Karpas-422 (cell line): Measurements from ENCODE around the gene TCF20. TPM values are rescaled to one million over a fixed set of nuclear protein-coding genes. Genes with fewer than 3 reads are reported as not detected.

Experiments
- DNase-seq: peaks from one replicate; pipeline ENCODE4 v3.0.0-alpha.2; 2015
- H2AFZ ChIP-seq: fragments of 200-600 bp; sonication (generic); 2 replicates; pipeline ENCODE4 v1.6.1; 2014; ENCODE audit warnings: antibody characterized with exemption, low read length, mixed read lengths
- H3K27ac ChIP-seq: fragments of 200-600 bp; sonication (generic); 2 replicates; pipeline ENCODE4 v1.5.1; 2014; ENCODE audit warnings: mild to moderate bottlenecking, low read length, moderate library complexity
- H3K27me3 ChIP-seq: fragments of 200-600 bp; sonication (generic); 2 replicates; pipeline ENCODE4 v1.6.1; 2014; ENCODE audit warnings: low read length, mixed read lengths
- H3K36me3 ChIP-seq: fragments of 200-600 bp; sonication (generic); 2 replicates; pipeline ENCODE4 v1.6.1; 2014; ENCODE audit warnings: low read length, mixed read lengths; ENCODE audit not compliant: insufficient read depth
- H3K4me1 ChIP-seq: fragments of 200-600 bp; sonication (generic); 2 replicates; pipeline ENCODE4 v1.6.1; 2014; ENCODE audit warnings: mild to moderate bottlenecking, low read length, mixed read lengths
- H3K4me2 ChIP-seq: fragments of 200-600 bp; sonication (generic); 2 replicates; pipeline ENCODE4 v1.6.1; 2014; ENCODE audit warnings: low read length, low read depth, mild to moderate bottlenecking; ENCODE audit not compliant: poor library complexity, severe bottlenecking
- H3K4me3 ChIP-seq: fragments of 200-600 bp; sonication (generic); 2 replicates; pipeline ENCODE4 v1.5.1; 2014; ENCODE audit warnings: mild to moderate bottlenecking, antibody characterized with exemption, low read length, mixed read lengths
- H3K79me2 ChIP-seq: fragments of 200-600 bp; sonication (generic); 2 replicates; pipeline ENCODE4 v1.6.1; 2014; ENCODE audit warnings: mild to moderate bottlenecking, low read length, mixed read lengths
- H3K9ac ChIP-seq: fragments of 200-600 bp; sonication (generic); 2 replicates; pipeline ENCODE4 v1.6.0; 2014; ENCODE audit warnings: low read length
- H3K9me2 ChIP-seq: fragments of 200-600 bp; sonication (generic), shearing (Covaris generic); replicated peaks from 2 replicates; pipeline ENCODE4 v1.6.0; 2014; ENCODE audit warnings: mild to moderate bottlenecking, low read length, moderate library complexity; ENCODE audit not compliant: insufficient read depth
- H3K9me3 ChIP-seq: fragments of 300-700, 200-600 bp; sonication (generic); 2 replicates; pipeline ENCODE4 v1.6.1; 2014; ENCODE audit warnings: low read length, mixed read lengths
- H4K20me1 ChIP-seq: fragments of 200-600 bp; sonication (generic); 2 replicates; pipeline ENCODE4 v1.6.1; 2014; ENCODE audit warnings: mild to moderate bottlenecking, antibody characterized with exemption, low read length, low read depth; ENCODE audit not compliant: insufficient read depth
- total RNA-seq: library from RNA; depleted of rRNA; stranded (reverse); fragments of >200 nt; shearing (Covaris generic); gene quantifications from 2 replicates; pipeline ENCODE4 v1.2.3, GENCODE V29; 2014; ENCODE audit warnings: low replicate concordance

The TCF20 gene
- total RNA-seq, 1 experiment from 2014 or later, result 38.1 TPM

- no peak overlapping the region for H2AFZ ChIP-seq
- H3K27ac ChIP-seq, result no peak overlapping the region
- H4K20me1 ChIP-seq, result peaks cover 26% of the 10 kb centered on the region
- DNase-seq, result no peak
- H3K4me3 ChIP-seq, result no peak overlapping the region
- H3K79me2 ChIP-seq, result no peaks in the 10 kb centered on the region
- peaks cover 11% of the 10 kb centered on the region for H3K4me1 ChIP-seq
- H3K9me2 ChIP-seq, result no peaks in the 10 kb centered on the region
- no peak overlapping the region for H3K9ac ChIP-seq
- H3K27me3 ChIP-seq, result no peaks in the 10 kb centered on the region
- no peaks in the 10 kb centered on the region for H3K9me3 ChIP-seq
- no peaks in the 10 kb centered on the region for H3K36me3 ChIP-seq
- H3K4me2 ChIP-seq, result no peak overlapping the region
Measured at GRCh38 chr22:42275970-42276369, 5.5 kb upstream of the TCF20 start.

GRCh38 chr22:42275176-42275575, 4.7 kb upstream of the TCF20 start:
- H3K9me2 ChIP-seq, result no peaks in the 10 kb centered on the region

GRCh38 chr22:42273855-42274451, 3.5 kb upstream of the TCF20 start:
- Histone ChIP-seq H4K20me1 (peaks cover 26% of the 10 kb centered on the region), H3K36me3 (no peaks in the 10 kb centered on the region), H3K27me3 (no peaks in the 10 kb centered on the region), H3K27ac (no peak overlapping the region), H3K4me2 (no peak overlapping the region), H2AFZ (no peak overlapping the region), H3K4me3 (no peak overlapping the region), H3K9me2 (no peaks in the 10 kb centered on the region), H3K4me1 (peaks cover 6% of the 10 kb centered on the region), H3K79me2 (peaks cover 12% of the 10 kb centered on the region), H3K9me3 (no peaks in the 10 kb centered on the region), H3K9ac (no peak overlapping the region)
- DNase-seq, result no peak

More at GRCh38 chr22:42275176-42275575, 4.7 kb upstream of the TCF20 start:
- Histone ChIP-seq H3K9me3 (no peaks in the 10 kb centered on the region), H3K4me2 (no peak overlapping the region), H2AFZ (no peak overlapping the region), H3K27ac (no peak overlapping the region), H3K36me3 (no peaks in the 10 kb centered on the region), H3K4me3 (no peak overlapping the region), H3K4me1 (peaks cover 7% of the 10 kb centered on the region), H4K20me1 (peaks cover 25% of the 10 kb centered on the region), H3K9ac (no peak overlapping the region), H3K27me3 (no peaks in the 10 kb centered on the region), H3K79me2 (peaks cover under 1% of the 10 kb centered on the region; the same call in 1 of the 2 replicates)
- DNase-seq, result no peak

GRCh38 chr22:42272431-42272999, 2.1 kb upstream of the TCF20 start:
- Histone ChIP-seq H4K20me1 (peaks cover 22% of the 10 kb centered on the region), H3K27ac (no peak overlapping the region), H3K9me3 (no peaks in the 10 kb centered on the region), H3K4me2 (no peak overlapping the region), H3K27me3 (no peaks in the 10 kb centered on the region), H3K79me2 (peaks cover 27% of the 10 kb centered on the region), H3K9me2 (no peaks in the 10 kb centered on the region), H2AFZ (no peak overlapping the region), H3K4me1 (peaks cover 15% of the 10 kb centered on the region), H3K9ac (no peak overlapping the region), H3K36me3 (no peaks in the 10 kb centered on the region), H3K4me3 (no peak overlapping the region)
- DNase-seq, result no peak

GRCh38 chr22:42271906-42272305, 1.5 kb upstream of the TCF20 start:
- peaks cover 33% of the 10 kb centered on the region for H3K79me2 ChIP-seq
- H3K9me3 ChIP-seq, result no peaks in the 10 kb centered on the region
- no peak overlapping the region for H3K4me2 ChIP-seq
- H4K20me1 ChIP-seq, result peaks cover 24% of the 10 kb centered on the region
- DNase-seq, result no peak
- no peak overlapping the region for H2AFZ ChIP-seq
- H3K4me3 ChIP-seq, result no peak overlapping the region
- H3K27ac ChIP-seq, result no peak overlapping the region
- peaks cover 19% of the 10 kb centered on the region for H3K4me1 ChIP-seq
- no peaks in the 10 kb centered on the region for H3K27me3 ChIP-seq
- no peaks in the 10 kb centered on the region for H3K9me2 ChIP-seq
- H3K9ac ChIP-seq, result no peak overlapping the region
- H3K36me3 ChIP-seq, result no peaks in the 10 kb centered on the region

GRCh38 chr22:42271191-42271813, 849 bp upstream of the TCF20 start:
- DNase-seq, result no peak
- peaks cover 25% of the 10 kb centered on the region for H3K4me1 ChIP-seq
- no peak overlapping the region for H3K4me2 ChIP-seq
- H3K27me3 ChIP-seq, result no peaks in the 10 kb centered on the region
- H4K20me1 ChIP-seq, result peaks cover 30% of the 10 kb centered on the region
- H3K4me3 ChIP-seq, result no peak overlapping the region
- H2AFZ ChIP-seq, result no peak overlapping the region
- no peaks in the 10 kb centered on the region for H3K9me3 ChIP-seq
- no peak overlapping the region for H3K9ac ChIP-seq
- H3K9me2 ChIP-seq, result no peaks in the 10 kb centered on the region
- H3K27ac ChIP-seq, result no peak overlapping the region
- no peaks in the 10 kb centered on the region for H3K36me3 ChIP-seq
- peaks cover 39% of the 10 kb centered on the region for H3K79me2 ChIP-seq

- Histone ChIP-seq H3K9me2 (no peaks in the 10 kb centered on the region), H3K9me3 (no peaks in the 10 kb centered on the region), H3K36me3 (no peaks in the 10 kb centered on the region), H3K27ac (peak overlapping the region; percentile 87), H3K27me3 (no peaks in the 10 kb centered on the region), H3K9ac (peak overlapping the region; percentile 100), H4K20me1 (peaks cover 40% of the 10 kb centered on the region), H3K4me3 (peak overlapping the region; percentile 100), H3K4me2 (peak overlapping the region; percentile 79), H3K79me2 (peaks cover 50% of the 10 kb centered on the region), H2AFZ (no peak overlapping the region), H3K4me1 (peaks cover 36% of the 10 kb centered on the region)
- DNase-seq, result peak; percentile 68
Measured at GRCh38 chr22:42270176-42270509, 310 bp downstream of the TCF20 start.

GRCh38 chr22:42269432-42270175, 849 bp downstream of the TCF20 start:
- H3K36me3 ChIP-seq, result no peaks in the 10 kb centered on the region
- H3K4me2 ChIP-seq, result peak overlapping the region; percentile 79
- no peaks in the 10 kb centered on the region for H3K9me2 ChIP-seq
- H2AFZ ChIP-seq, result no peak overlapping the region
- H3K9me3 ChIP-seq, result no peaks in the 10 kb centered on the region
- peak overlapping the region; percentile 100 for H3K4me3 ChIP-seq
- peaks cover 56% of the 10 kb centered on the region for H3K79me2 ChIP-seq
- peak overlapping the region; percentile 87 for H3K27ac ChIP-seq
- peak; percentile 91 for DNase-seq
- H3K4me1 ChIP-seq, result peaks cover 42% of the 10 kb centered on the region
- H3K9ac ChIP-seq, result peak overlapping the region; percentile 100
- peaks cover 43% of the 10 kb centered on the region for H4K20me1 ChIP-seq
- H3K27me3 ChIP-seq, result no peaks in the 10 kb centered on the region
